C4-2B (cell line): Measurements from ENCODE around the gene SH2D5.

Experiments used
- CTCF ChIP-seq: fragments of 450-650 bp; conservative IDR thresholded peaks from 2 replicates; pipeline ENCODE4 v1.5.1; 2017; ENCODE audit warnings: mild to moderate bottlenecking
- ZFX ChIP-seq: fragments of 450-650 bp; IDR thresholded peaks from 2 replicates; pipeline ENCODE4 v1.6.1; 2017

GRCh38 chr1:20681999-20682398 is 50.5 kb downstream of the SH2D5 start:
- TF ChIP-seq CTCF, result no peak
- no peak for TF ChIP-seq ZFX
